Hepatocyte (in vitro differentiated cells): ENCODE results near the gene PARP6.

ENCODE experiments used
- CTCF ChIP-seq: fragments of 200-600 bp; sonication (generic); IDR thresholded peaks from 2 replicates; pipeline ENCODE4 v1.5.1; 2016; ENCODE audit warnings: antibody characterized with exemption, mild to moderate bottlenecking; ENCODE audit not compliant: poor library complexity
- EZH2 ChIP-seq: fragments of 200-600 bp; sonication (generic); IDR thresholded peaks from 2 replicates; pipeline ENCODE4 v1.6.1; 2016; ENCODE audit warnings: antibody characterized with exemption, mild to moderate bottlenecking, borderline replicate concordance

GRCh38 chr15:72249142-72249810 is 23.1 kb downstream of the PARP6 start:
- no peak for TF ChIP-seq EZH2
- no peak for TF ChIP-seq CTCF
